Activated CD8-positive, alpha-beta memory T cell treated with anti-CD3 and anti-CD28 coated beads for 4 hours (primary cell): ENCODE data around the gene CTIF.
"Not testable (repeated sequence)": the region's sequence is repeated elsewhere in the genome, so short reads cannot be mapped to it uniquely, and the experiment has no call there.

Source experiments
- DNase-seq, 2 donors: peaks; one replicate each; pipeline ENCODE4 v3.0.0-alpha.2; 2020; ENCODE audit warnings: low read depth in 2 of 2

The CTIF gene

DNA sequence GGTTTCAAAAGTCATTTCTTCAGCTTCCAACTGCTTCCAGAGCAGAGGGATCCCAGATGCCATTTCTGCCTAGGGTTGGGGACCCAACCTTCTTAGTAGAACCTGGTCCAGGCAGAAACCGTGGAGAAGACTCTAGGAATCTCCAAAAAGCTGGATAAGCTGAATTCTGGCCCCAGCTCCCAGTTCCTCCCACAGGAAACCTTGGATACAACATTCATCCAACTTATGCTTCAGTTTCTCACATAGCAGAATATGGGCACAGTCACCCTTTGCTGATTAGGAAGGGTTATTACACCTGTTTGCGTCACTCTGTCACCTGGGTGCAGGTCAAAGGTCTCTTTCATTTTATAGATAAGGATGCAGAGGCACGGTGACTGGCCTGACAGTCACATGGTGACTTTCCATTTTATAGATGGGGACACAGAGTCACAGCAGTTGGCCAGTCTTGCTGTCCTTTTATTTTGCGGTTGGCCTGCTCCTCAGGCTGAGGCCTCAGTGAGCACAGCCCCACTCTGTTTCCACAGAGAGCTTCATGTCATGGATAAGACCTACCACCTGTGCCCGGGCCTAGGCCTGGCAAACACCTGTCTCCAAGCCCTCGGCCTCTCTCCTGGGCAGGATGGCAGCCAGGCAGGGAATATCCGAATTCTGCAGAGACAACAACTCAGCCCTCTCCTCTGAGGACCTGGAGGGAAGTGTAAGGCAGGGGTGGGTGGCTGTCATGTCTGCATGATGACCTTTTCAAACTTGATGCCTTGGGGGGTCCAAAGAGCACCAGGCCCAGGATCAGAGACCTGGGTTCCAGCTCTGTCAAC lies 263.1 kb downstream of the CTIF start:
- no peak for DNase-seq

DNA sequence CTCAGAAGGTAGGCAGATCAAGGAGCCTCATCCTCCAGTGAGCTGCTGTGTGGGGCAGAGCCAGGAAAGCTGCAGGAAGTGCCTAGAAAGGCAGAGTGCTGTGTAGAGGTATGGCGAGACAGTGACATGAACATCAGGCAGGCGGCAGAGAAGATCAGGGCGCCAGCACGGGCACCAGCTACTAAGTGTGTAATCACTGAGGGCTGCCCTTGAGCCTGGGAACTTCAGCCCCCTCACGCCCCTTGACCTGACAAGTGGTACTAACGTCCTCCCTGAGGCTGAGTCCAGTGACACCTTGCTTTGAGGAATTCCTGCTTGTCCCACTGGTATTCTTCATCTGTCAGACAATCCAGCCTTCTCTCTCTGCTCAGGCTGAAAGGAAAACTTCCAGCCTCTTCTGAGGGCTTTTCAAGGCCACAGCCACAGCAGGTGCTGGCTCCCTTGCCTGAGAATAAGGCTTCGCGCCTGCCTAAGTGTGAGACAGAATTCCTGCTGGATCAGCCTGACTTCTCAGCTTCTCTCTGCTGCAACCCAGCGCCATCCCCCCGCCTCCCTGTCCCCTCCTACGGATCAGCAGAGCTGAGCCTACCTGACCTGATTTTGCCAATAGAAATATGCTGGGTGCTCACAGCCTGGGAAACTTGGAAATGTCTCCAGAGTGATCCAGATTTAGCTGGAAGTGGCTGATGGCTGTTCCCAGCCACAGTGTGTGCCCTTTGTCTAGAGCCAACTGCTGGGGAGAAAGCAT lies 263.9 kb downstream of the CTIF start:
- no peak for DNase-seq

DNA sequence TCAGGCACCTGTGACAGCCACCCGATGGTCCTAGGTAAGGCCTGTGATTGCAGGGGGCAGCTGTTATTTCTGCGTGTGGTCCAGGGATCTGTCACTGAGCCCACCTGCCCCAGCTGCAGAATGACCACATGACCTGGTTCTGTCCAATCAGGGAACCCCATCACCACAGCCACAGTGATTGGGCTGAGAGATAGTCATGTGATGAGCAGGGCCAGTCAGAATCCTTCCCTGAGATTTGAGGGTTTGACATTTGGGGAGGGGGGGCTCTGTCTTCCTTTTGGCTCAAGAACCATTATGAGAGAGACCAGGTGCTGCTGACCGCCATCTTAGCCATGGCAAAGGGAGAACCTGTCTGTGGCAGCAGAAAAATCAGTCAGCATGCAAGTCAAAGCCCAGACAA lies 264.7 kb downstream of the CTIF start:
- no peak for DNase-seq

DNA sequence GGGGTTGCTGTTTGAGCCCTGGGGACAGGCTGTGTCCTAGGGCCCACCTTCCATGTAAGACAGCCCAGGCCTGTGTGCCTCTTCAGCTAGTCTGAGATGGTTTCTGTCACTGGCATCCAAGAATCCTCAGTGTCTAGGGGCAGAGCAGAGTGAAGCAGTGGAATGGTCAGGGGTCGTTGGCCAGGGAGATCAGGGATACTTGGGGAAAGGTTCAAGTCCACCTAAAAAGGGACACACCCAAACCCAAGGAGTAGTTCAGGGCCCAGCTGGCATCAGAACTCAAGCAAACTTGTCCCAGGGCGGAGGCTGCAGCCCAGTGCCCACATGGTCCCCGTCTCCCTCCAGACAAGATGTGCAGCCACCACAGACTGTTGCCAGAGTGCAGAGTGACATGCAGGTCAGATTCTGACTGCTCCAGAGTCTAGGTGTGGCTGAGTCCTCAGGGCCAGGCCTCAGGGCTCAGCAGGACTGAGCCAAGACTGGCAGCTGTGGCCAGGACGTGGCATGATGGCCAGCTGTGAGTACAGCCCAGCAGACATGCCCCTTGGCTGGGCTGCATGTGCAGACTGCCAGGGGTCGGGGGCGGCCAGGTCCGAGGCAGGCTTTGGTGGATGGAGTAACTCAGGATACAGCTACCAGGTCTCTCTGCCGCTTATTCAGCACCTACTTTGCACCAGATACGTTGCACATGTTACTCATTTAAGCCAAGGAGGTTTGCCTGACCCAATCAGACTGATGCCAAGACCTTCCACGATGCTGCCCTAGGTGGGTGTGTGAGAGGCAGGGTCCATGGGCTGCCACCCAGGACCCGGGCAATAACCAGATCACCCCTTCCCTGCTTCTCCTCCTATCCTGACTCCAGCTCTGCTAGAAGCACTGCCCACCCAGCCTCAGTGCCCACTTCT lies 265.4 kb downstream of the CTIF start:
- DNase-seq = no peak

DNA sequence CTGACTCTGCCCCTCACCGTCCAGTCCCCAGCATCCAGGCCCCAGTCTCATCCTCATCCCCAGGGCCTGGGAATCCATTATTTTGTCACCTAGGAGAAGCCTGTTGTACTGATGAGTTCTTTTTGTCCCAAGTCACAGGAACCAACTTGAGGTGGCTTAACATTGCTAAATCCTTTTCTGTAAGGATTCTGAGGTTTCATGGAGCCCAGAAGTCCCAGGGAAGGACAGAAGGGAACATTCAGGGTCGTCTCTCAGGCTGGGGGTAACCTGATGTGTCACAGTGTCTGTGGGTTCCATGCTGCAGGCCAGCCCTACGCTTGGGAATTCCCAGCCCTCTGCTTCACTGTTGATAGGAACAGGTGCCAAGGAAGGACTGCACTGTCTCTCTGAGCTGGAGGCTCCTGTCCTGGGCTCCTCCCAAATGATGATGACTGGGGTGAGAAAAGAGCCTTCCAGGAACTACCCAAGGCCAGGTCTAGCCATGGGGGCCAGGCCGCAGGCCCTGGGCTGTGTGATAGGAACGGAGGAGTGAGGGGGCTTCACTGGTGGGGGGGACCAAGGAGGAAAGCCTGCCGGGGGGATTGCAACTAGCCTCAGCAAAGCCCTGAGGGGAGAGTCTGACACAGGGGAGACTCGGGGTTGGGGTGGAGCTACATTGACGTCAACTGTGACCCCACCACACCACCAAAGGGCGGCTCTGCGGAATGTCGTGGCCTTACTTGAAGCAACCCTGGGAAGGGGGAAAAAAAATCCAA lies 266.2 kb downstream of the CTIF start:
- no peak for DNase-seq

DNA sequence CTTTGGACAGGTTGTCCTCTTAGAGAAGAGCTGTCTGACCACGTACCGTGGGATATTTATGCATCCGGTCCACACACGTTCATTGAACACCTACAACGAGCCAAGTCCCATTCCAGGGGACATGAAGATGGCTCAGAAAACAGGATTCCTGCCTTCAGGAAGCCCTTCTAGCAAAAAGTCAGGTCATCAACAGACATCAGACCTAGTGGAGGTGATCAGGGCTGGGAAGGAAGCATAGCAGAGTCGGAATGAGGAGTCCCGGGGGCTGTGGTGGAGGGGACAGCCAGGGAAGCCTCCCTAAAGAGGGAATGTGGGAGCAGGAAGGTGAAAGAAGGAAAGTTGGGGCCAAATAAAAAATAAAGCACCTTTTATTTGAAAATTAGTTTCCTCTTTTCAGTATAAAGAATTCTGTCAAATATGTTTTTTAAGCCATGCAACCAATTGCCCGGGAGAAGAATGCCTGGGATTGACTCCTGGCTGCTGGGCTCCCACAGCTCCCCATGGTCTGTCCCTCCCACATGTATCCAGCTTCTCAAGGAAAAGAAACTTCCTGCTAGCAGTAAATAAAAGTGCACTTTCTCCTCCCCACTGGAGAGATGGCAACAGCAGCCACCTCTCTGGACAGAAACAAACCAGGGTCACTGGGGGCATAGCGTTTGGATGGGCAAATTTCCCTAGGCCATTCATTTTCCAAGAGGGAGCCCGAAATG lies 267.1 kb downstream of the CTIF start:
- DNase-seq = no peak

DNA sequence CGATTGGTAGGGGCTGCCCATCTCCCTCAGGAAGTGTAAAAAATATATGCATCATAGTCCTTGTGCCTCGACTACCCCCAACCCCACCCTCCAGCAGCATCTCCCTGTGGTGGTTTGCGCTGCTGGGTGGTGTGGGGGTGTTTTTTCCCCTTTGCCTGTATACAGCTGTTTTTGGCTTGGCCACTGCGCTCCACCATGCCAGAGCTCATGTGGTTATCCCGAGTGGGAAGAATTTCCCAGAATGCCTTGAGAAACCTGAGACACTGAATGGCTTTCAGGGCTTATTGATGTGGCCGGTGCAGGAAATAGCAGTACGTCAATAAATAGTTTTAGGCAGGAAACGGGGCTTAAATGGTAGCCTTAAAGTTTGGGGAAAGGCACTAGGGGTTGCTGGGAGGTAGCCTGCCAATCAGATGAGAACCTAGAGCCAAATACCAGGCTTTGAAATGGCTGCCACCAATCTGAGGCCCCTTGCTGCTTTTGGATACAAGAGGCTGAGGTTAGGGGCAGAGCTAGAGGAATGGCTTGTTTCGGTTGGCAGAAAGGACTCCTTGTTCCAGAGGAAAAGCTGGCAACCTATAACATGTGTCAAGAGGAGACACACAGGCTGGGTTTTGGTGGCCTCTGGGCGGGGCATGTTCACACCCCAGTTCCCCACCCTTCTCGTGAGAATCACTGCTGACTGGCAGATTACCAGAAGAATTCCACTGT lies 267.9 kb downstream of the CTIF start:
- no peak for DNase-seq

- DNase-seq = no peak
Observed at GRCh38 chr18:48808476-48808875, 269.6 kb downstream of the CTIF start.

DNA sequence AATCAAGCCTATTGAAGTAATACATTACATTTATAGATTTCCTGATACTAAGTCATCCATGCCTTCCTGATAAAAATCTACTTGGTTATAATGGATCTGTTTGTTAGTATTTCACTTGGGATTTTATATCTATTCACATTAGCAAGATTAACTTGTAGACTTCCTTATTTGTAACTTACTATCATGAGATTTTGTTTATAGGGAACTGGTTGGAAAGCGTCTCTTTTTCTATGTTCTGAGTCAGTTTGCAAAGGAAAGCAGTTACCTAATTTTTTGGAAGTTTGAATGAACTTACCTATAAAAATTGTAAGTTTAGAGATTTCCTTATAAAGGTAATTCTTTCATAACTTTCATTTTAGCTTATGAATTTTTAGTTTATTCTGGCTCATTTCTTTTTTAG lies 270.5 kb downstream of the CTIF start:
- DNase-seq = no peak

DNA sequence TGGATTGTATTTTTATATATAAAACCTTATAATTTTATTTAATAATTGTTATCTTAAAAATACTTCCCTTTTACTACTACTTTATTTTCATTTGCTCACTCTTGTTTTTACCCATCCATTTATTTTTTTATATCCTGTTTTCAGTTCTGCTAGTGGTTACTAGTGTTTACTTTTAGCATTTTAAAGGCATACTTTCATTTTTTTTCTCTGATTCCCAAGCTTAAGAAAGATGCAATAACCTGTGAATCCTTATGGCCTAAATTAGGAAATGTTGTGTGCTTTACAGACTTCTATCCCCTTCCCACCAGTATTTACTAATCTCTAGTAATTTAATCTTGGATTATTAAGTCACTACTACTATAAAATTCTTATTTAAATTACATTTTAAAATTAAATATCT lies 272.0 kb downstream of the CTIF start:
- DNase-seq = no peak

DNA sequence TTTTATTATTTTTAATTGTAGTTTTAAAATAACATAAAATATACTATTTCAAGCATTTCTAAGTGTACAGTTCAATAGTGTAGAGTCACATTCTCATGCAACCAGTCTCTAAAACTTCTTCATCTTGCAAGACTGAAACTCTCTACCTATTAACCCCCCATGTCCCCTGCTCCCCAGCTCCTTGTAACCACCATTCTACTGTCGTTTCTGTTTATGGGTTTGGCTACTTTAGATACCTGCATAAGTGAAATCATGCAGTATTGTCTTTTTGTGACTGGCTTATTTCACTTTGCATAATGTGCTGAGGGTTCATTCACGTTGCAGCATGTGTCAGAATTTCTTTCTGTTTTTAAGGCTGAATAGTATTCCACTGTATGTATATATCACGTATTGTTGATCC lies 272.6 kb downstream of the CTIF start:
- DNase-seq = no peak

GRCh38 chr18:48811977-48812451 lies 273.2 kb downstream of the CTIF start:
- DNase-seq = not testable (repeated sequence)

DNA sequence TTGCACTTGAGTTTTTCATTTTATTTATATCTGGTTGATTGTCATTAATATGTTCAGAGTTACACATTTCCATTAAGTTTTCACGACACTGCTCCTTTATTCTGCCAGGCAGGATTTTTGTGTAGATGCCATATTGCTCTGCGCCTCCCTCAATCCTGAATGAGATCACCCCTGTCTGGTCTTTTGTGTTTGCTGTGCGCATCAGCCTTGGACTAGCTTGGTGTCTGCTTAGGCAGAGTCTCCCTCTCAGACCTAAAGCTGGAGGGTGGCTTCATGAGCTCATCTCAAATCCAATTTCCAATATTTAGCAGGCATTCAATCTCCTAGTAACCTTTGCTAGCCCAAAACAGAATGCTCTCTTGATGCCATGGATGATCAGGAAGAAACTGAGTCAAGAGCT lies 274.5 kb downstream of the CTIF start:
- no peak for DNase-seq

GRCh38 chr18:48813833-48814489 lies 275.1 kb downstream of the CTIF start:
- no peak for DNase-seq

DNA sequence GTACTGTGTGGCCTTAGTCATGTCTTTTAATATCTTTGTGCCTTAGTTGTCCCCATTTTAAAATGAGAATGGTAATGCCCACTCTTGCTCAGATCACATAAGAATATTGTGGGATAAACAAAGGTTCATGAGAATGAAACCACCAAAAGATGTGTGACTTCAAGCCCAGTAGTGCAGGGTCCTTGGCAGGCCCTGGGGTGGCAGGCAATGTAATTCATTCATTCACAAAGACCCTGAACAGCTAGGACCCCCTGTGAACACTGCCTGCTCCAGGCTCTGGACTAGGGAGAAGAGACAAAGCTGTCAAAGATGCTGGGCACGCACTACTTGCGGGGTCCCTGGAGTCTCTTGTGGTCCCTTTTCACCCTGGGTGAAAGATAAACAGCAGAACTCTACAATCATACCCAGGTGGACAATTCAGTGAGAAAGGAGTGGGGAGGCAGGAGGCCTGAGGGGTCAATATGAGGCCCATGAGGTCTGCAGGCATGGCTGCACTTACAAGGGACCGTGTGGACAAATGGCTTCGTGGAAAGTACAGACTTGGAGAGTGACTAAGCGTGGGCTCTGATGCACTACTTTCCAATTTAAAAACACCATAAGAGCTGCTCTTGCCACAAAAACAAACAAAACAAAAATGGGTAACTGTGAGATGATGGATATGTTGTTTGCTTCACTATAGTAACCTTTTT lies 275.8 kb downstream of the CTIF start:
- no peak for DNase-seq

- no peak for DNase-seq
Observed at GRCh38 chr18:48815179-48815515, 276.3 kb downstream of the CTIF start.

- DNase-seq = no peak
Observed at GRCh38 chr18:48815581-48816324, 276.9 kb downstream of the CTIF start.

DNA sequence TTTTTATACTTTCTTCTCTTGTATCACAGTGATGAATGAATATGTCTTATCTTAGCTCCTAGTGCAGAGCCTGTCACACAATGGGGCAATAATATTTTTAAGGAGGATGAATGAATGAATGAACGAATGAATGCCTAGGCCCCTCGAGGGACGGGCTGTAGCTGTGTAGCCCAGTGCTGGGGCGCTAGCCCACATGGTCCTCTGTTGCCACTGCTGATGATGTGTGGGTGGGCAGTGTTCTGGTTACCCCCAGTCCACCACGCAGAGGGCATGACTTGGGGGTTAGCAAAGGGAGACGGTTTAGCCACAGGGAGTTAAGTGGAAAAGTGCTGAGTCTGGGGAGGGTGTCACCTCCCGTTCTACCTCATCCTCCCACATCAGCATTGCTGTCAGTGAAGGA lies 277.7 kb downstream of the CTIF start:
- DNase-seq = no peak
